ENCODE results near the gene USP8.
"Not testable (repeated sequence)": the region's sequence is repeated elsewhere in the genome, so short reads cannot be mapped to it uniquely, and the experiment has no call there.

USP8 gene

GRCh38 chr15:50424066-50424890, at the start of gene USP8:
USP8 (plus strand) TSS chr15:50424405; CDS start chr15:50439074, 14,669 bp downstream.
- peak within 1 kb of the TSS; percentile 98 for H3K4me3 ChIP-seq (ENCODE audit: low read depth, low read length)

DNA sequence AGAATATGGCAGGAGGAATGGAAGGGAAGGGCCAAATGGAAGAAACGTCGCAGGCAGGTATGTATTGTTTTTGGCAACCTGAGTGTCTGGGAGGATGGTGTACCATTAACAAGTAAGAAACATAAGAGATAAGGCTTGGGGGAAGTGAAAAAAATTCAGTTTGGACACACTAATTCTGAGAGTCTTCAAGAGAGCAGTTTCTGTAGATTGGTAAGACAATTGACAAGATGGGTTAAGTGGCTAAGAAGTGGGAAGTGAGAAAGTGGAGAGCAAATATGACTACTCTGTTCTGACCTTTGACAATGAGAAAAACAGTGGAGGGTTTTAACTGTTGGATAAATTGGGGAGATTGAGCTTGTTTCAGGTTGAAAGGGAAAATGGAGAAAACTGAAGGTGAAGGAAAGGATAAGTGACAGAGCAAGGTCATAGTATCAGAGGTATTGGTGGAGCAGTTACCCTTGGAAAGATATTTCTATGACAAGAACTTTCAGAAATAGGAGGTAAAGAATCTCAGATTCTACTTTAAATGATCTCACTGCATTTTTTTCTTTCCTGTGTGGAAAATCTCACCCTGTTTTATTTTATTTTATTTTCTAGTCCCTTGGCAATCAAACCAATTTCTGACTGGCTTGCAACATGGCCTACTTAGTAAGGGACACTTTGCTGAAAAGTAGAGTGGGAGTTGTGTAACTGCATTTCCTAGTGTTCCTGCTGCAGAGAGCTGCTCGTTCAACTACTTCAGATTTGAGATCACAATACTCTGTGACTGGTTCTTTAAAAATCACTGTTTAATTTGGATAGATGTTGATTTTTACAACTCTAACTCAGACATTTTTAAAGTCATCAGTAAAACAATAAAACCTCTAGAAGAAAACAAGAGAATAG, 46.1 kb upstream of the USP8 start:
- H3K36me3 ChIP-seq (replicated peaks), result no peaks in the 10 kb centered on the region
- TF ChIP-seq CTCF (IDR thresholded peaks at IDR 0.05; ENCODE audit: low read depth, low read length, missing control alignments), result no peak

More at GRCh38 chr15:50424066-50424890, at the start of gene USP8:
- peak; percentile 92 for DNase-seq
- Histone ChIP-seq H3K36me3 (replicated peaks) (no peaks in the 10 kb centered on the region), H3K27ac (peak within 1 kb of the TSS; percentile 79), H3K27me3 (replicated peaks) (no peaks in the 10 kb centered on the region)
- in situ Hi-C loops (cut with HindIII; ENCODE audit: low pct_ligation_motif_present, low sequenced_read_pairs), result no loop called here
- TF ChIP-seq CTCF (IDR thresholded peaks at IDR 0.05; ENCODE audit: low read depth, low read length, missing control alignments), result no peak

GRCh38 chr15:50378776-50379175, 45.4 kb upstream of the USP8 start:
- Histone ChIP-seq H3K27ac (no peak overlapping the region), H3K4me3 (ENCODE audit: low read depth, low read length) (no peak overlapping the region), H3K36me3 (replicated peaks) (no peaks in the 10 kb centered on the region), H3K27me3 (replicated peaks) (no peaks in the 10 kb centered on the region)
- in situ Hi-C loops (cut with HindIII; ENCODE audit: low pct_ligation_motif_present, low sequenced_read_pairs), result no loop called here
- DNase-seq, result no peak
- no peak for TF ChIP-seq CTCF (IDR thresholded peaks at IDR 0.05; ENCODE audit: low read depth, low read length, missing control alignments)

More for the DNA sequence above, 46.1 kb upstream of the USP8 start:
- DNase-seq, result no peak
- Histone ChIP-seq H3K27me3 (replicated peaks) (no peaks in the 10 kb centered on the region), H3K27ac (no peak overlapping the region), H3K4me3 (ENCODE audit: low read depth, low read length) (no peak overlapping the region)
- in situ Hi-C loops (cut with HindIII; ENCODE audit: low pct_ligation_motif_present, low sequenced_read_pairs), result no loop called here

DNA sequence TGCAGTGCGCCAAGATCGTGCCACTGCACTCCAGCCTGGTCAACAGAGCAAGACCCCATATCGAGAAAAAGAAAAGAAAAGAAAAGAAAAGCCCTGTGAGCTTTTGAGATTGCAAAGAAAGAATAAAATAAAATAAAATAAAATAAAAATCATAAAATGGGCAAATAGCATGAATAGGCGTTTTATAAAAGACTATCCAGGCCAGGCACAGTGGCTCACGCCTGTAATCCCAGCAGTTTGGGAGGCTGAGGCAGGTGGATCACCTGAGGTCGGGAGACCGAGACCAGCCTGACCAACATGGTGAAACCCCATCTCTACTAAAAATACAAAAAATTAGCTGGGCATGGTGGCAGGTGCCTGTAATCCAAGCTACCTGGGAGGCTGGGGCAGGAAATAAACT, 44.8 kb upstream of the USP8 start:
- H3K4me3 ChIP-seq (ENCODE audit: low read depth, low read length); in situ Hi-C loops (cut with HindIII; ENCODE audit: low pct_ligation_motif_present, low sequenced_read_pairs); H3K27me3 ChIP-seq (replicated peaks); H3K27ac ChIP-seq; H3K36me3 ChIP-seq (replicated peaks); DNase-seq: not testable (repeated sequence)

- Histone ChIP-seq H3K4me3 (ENCODE audit: low read depth, low read length) (no peak overlapping the region), H3K27ac (no peak overlapping the region), H3K36me3 (replicated peaks) (no peaks in the 10 kb centered on the region), H3K27me3 (replicated peaks) (no peaks in the 10 kb centered on the region)
- no peak for TF ChIP-seq CTCF (IDR thresholded peaks at IDR 0.05; ENCODE audit: low read depth, low read length, missing control alignments)
- in situ Hi-C loops (cut with HindIII; ENCODE audit: low pct_ligation_motif_present, low sequenced_read_pairs), result no loop called here
- DNase-seq, result no peak
Observed at GRCh38 chr15:50380089-50380488, 44.1 kb upstream of the USP8 start.

GRCh38 chr15:50381438-50381837, 42.8 kb upstream of the USP8 start:
- in situ Hi-C loops (cut with HindIII; ENCODE audit: low pct_ligation_motif_present, low sequenced_read_pairs), result no loop called here

DNA sequence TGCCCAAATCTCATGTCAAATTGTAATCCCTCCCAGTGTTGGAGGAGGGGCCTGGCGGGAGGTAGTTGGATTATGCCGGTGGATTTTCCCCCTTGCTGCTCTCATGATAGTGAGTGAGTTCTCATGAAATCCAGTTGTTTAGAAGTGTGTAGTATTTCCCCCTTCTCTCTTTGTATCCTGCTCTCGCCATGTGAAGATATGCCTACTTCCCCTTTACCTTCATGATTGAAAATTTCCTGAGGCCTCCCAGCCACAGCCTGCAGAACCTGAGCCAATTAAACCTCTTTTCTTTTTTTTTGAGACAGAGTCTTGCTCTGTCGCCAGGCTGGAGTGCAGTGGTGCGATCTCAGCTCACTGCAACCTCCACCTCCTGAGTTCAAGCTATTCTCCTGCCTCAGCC, 41.8 kb upstream of the USP8 start:
- H3K36me3 ChIP-seq (replicated peaks); H3K27ac ChIP-seq; in situ Hi-C loops (cut with HindIII; ENCODE audit: low pct_ligation_motif_present, low sequenced_read_pairs); DNase-seq; H3K4me3 ChIP-seq (ENCODE audit: low read depth, low read length); H3K27me3 ChIP-seq (replicated peaks): not testable (repeated sequence)

More at GRCh38 chr15:50381438-50381837, 42.8 kb upstream of the USP8 start:
- H3K36me3 ChIP-seq (replicated peaks), result no peaks in the 10 kb centered on the region
- no peak overlapping the region for H3K4me3 ChIP-seq (ENCODE audit: low read depth, low read length)
- TF ChIP-seq CTCF (IDR thresholded peaks at IDR 0.05; ENCODE audit: low read depth, low read length, missing control alignments), result no peak
- no peak overlapping the region for H3K27ac ChIP-seq
- no peaks in the 10 kb centered on the region for H3K27me3 ChIP-seq (replicated peaks)
- DNase-seq, result no peak
